ENCODE results near the gene CREB5.

- TF ChIP-seq TAF1 (IDR thresholded peaks at IDR 0.05; ENCODE audit: borderline replicate concordance, low read depth, low read length) (no peak), POLR2A (IDR thresholded peaks at IDR 0.05; ENCODE audit: low read depth, low read length) (no peak), POLR2AphosphoS5 (IDR thresholded peaks at IDR 0.05; ENCODE audit: low read depth, low read length) (no peak)
Observed at GRCh38 chr7:28598586-28598985, 186.3 kb downstream of the CREB5 start.

All from GM12892 (cell line).